GM12875 (cell line): Measurements from ENCODE around the gene DDOST.

Experiments
- H3K4me3 ChIP-seq: one replicate; pipeline ENCODE4 v1.5.1; 2011; ENCODE audit warnings: low read depth, low read length, control low read depth
- CTCF ChIP-seq: IDR thresholded peaks from 2 replicates; pipeline ENCODE4 v1.5.1; 2011; ENCODE audit warnings: low read depth, mild to moderate bottlenecking, control low read depth, inconsistent platforms, low read length, moderate library complexity, borderline replicate concordance; ENCODE audit not compliant: insufficient read depth

The DDOST gene

DNA sequence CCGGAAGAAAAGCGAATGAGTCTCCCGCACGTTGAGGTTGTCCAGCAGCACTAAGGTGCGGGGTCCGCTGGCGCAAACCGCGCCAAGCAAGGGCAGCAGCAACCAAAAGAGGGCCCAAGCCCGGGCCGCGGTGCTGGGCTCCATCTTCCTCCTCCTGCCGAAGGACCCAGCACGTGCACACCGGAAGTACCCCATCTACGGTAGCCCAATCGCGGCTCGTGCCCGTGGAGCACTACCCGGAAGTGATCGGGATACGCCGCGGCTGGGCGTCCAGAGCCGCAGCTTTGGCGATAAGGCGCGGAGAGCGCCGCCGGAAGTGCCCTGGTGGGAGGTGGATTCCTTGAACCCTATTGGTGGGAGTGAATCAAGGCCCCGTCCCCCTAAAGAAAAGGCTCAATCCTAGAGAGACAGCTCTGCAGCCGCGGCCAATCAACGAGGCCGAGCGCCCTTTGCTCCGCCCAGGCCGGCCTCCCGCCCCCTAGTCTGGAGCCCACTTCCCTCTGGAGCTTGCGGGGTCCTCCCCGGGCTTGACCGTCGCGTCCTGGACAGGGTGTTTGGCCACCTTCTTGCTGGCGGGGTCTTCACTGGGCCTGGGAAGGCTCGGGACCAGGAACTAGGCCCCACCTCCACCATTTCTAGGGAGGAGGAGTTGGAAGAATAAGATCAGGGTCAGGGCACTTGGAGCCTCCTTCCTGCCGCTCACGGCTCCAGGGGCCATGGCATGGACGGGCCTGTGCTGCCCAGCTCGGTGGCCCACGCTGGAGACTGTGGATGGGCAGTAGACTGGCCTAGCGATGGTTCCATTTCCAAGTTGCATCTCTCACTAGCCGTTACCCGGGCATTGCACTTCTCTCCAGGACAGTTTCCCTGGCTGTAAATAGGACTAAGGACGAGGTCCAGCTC, at the start of gene DDOST:
TSS of gene DDOST (minus strand) at position 163 of the 903 bp plus-strand sequence. CDS start at position 144, 19 bp downstream.
- H3K4me3 ChIP-seq: peak within 1 kb of the TSS; percentile 89
- peak; percentile 46 for TF ChIP-seq CTCF

DNA sequence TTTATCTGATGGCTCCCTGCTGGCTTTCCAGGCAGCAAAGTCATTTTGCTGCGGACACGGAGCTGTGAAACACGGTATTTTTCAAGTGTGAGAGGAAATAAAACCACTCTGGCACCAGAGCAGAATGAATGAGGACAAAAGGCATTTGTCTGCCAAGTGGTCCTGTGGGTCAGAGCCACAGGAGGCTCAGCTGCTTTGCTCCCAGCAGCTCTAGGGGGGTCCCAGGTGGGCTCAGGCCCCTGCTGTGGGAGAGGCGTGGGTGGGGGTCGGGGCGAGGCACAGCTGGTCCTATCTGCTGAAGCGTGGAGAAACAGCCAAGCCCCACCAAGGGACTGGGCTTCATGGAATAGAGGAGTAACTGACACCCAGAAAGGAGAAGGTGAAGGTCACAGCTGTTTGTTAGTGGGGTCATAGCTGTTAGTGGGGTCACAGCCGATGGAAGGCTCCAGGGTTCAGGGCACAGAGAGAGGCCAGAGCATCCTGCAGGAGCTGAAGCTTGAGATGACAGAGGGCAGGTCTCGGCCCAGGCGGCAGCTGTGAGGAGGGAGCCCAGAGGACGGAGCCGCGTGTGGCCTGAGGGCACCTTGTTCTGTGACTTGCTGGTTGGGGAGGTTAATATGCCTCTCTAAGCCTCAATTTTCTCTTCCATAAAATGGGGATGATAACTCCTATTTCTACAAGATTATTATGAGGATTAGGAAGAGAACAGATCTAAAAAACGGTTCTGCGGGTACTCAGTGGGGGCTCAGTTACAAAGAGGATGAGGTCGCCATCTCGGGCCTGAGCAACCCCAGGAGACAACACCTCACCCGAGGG, 49.5 kb upstream of the DDOST start:
- no peak overlapping the region for H3K4me3 ChIP-seq
- no peak for TF ChIP-seq CTCF

DNA sequence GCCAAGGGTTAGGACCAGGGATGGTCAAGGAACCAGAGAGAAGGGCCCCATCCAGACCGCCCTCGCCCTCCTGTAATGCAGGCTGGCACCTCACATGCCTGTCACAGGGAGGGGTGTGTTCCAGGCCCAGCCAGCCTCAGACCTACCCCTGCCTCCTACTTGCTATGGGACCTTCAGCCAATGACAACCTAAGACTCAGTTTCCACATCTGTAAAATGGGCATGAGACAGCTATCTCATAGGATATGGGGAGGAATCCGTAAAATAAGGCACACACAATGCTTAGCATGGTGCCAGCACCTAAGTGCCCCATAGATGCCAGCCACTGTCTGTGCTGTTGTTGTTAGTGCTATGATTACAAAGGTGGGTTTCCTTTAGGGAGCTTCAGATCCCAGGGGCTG, 48.7 kb upstream of the DDOST start:
- no peak overlapping the region for H3K4me3 ChIP-seq
- TF ChIP-seq CTCF: no peak

DNA sequence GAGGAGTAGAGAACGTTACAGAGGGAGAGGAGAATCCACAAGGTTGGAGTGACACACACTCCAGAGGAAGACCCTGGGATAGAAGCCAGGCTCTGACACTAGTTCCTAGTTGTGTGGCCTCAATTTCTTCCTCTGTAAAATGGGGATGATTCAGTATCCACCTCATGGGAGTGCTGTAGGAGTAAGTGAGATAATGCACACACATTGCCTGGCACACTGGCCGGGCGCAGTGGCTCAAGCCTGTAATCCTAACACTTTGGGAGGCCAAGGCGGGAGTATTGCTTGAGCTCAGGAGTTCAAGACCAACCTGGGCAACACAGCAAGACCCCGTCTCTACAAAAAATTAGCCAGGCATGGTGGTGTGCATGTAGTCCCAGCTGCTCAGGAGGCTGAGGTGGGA, 47.7 kb upstream of the DDOST start:
- H3K4me3 ChIP-seq: no peak overlapping the region
- no peak for TF ChIP-seq CTCF

DNA sequence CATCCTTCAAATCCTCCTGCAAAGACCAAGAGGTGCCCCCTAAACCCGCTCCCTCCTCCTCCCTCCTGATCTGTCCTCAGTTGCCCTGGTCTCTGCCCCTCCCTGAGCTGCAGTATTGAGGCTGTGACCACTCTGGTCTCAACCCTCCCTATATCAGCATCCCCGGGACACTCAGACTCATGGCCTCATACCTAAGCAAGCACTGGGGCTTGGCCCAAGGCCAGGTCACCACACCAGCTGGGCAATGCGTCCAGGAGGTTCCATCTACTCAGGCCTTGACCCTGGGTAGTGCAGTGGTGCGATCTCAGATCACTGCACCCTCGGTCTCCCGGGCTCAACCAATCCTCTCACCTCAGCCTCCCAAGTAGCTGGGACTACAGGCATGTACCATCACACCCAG, 46.9 kb upstream of the DDOST start:
- TF ChIP-seq CTCF: no peak
- H3K4me3 ChIP-seq: no peak overlapping the region

- no peak overlapping the region for H3K4me3 ChIP-seq
- no peak for TF ChIP-seq CTCF
Measured at GRCh38 chr1:20706841-20707240, 45.7 kb upstream of the DDOST start.
